ENCODE results near the gene RPUSD3.
"Not testable (repeated sequence)": the region's sequence is repeated elsewhere in the genome, so short reads cannot be mapped to it uniquely, and the experiment has no call there.

The RPUSD3 gene

DNA sequence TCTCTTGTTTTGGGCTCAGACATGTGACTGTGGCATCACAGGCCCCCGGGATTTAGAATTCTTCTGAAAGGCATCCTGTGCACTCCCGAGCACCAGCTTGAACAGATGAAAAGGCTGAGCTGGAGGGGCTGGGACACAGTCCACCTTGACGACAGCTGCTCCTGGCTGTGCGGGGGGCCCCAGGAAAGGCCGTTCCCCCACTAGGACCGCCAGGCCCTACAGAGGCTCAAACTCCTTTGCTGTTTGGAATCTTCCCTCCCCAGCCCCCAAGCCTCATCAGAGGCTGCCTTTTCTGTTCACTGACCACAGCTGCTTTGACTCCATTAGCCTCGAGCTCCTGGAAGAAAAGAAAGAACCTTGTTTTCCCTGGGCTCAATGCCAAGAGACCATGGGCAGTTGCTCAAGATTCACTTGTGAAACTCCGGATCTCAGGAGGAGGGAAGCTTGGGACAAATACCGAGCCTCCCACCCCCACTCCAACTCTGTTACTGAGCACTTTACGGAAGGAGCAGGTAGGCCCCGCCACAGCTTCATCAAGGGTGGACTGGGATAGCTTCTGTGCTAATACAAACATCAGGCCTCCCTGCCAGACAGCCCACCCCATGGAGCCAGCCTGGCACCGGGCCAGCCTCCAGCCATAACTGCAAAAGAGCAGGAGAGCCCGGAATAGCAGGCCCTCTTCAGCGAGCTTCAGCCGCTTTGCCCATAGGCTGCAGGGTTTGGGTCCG lies 20.6 kb upstream of the RPUSD3 start:
- no peak for DNase-seq

DNA sequence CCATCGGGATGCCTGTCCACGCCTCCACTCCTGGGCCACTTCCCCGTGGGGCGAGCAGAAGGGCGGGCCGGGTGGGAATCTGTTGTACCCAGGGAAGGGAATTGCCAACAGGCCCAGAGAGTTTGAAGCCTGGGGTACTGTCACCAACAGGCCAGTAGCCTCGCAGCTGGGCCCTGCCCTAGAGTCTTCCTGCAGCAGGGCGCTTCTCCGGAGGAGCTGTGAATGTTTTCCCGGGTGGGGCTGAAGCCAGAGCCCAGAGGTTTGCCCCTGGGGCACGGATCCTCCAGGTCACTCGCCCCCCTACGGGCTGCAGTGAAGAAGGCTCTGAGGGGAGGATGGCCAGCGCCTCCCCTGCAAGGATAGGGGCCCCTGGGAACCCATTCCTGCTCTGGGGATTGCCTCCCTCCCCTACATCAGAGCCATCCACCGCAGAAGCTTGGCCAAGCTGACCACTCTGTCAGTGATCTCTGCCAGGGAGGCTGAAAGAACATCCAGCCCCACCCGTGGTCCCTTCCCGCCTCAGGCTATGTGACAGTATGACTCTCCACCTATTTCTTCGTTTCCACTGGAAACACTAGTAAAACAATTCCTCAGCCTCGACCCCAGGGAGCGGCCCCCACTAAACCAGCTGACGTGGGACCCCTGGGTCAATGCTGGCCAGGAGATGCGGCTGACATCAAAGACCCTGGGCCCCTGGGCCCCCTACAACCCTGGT lies 19.4 kb upstream of the RPUSD3 start:
- DNase-seq, result no peak

- no peak for DNase-seq
These were observed 18.7 kb upstream of the RPUSD3 start for GRCh38 chr3:9862391-9863057.

DNA sequence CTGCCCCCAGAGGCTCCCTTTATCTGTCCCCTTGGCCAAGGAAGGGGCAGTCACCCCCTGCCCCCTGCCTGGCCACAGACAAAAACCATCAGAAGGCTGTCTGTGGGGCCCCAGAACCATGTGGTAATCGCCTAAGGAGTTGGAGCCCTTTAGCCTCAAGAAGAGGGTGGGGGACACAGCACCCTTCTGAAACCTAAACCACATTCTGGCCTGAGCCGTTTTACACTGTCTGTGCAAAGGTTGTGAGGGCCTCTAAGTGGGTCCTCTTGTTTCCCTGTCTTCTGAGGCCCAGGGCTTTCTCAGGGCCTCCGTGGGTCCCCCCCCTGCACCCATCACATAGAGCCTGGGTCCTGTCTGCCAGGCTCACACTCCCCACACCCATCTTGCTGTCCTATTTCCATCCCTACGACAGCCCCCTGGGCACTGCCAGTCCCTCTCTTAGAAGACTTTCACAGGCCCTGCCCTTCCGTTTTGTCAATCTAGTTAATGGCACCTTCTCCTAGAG lies 17.9 kb upstream of the RPUSD3 start:
- DNase-seq, result no peak

GRCh38 chr3:9861201-9861600 lies 17.4 kb upstream of the RPUSD3 start:
- no peak for DNase-seq

DNA sequence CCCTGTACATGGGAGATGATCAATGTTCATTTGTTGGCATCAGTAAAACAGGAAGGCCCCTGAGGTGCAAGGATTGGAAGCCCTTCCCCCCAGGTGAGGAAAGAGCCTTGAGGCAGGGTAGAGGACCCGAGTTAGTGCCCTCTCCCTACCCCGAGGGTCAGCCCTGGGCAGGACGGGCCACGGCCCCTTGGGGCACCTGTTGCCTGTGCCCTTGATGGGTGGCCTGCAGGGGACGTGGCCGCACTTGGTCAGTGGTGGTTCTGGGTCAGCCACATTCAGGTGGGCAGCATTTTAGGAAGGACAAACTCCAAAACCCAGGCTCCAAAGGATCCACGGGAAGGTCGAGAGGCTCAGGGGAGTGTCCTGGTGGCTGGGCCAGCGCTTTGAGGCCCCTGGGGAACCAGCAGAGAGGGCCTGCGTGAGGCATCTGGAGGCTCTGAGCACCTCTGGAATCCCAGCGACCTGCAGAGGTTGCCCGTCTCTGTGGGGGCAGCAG lies 15.8 kb upstream of the RPUSD3 start:
- DNase-seq, result no peak

DNA sequence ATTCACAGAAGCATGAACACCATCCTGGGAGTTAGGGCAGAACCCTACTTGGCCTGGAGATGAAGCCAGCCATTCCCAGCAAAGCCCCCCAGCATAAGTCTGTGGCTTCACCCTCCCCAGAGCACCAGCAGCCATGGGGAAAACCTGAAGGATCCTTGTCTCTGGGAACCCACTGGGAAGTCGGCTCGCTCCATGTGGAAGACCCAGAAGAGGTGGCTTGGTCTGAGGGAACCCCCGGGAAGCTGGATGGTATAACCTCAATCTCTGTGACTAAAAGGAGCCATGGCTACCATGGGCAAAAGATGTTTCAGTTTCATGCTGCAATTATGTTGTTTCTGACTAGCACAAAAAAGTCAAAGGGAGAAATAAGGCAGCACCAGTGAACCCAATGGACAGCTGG lies 11.8 kb upstream of the RPUSD3 start:
- DNase-seq, result no peak

DNA sequence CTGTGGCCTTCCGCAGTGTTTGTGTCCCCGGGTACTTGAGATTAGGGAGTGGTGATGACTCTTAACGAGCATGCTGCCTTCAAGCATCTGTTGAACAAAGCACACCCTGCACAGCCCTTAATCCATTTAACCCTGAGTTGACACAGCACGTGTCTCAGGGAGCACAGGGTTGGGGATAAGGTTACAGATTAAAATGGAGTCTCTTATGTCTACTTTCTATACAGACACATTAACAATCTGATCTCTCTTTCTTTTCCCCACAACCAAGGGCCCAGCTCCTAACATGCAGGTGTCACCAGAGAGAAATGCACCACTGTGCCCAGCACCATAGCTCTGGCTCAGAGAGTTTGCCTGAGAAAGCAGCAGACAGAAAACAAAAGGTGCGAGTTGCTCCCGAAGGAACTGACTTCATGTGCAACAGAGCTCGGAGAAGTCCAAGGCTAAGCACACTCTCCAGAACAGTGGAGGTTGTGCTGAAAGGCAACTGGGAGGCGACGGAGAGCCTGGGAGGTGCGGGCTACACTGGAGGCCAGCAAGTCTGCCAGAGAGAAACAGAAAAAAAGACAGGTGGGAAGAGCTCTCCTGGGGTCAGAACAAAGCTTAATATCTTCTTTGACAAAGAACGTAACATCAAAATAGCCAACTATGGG lies 10.6 kb upstream of the RPUSD3 start:
- DNase-seq, result not testable (repeated sequence)

GRCh38 chr3:9852528-9852927 lies 8.7 kb upstream of the RPUSD3 start:
- DNase-seq, result no peak

GRCh38 chr3:9851926-9852325 lies 8.1 kb upstream of the RPUSD3 start:
- DNase-seq, result not testable (repeated sequence)

GRCh38 chr3:9851383-9851782 lies 7.6 kb upstream of the RPUSD3 start:
- DNase-seq, result not testable (repeated sequence)

DNA sequence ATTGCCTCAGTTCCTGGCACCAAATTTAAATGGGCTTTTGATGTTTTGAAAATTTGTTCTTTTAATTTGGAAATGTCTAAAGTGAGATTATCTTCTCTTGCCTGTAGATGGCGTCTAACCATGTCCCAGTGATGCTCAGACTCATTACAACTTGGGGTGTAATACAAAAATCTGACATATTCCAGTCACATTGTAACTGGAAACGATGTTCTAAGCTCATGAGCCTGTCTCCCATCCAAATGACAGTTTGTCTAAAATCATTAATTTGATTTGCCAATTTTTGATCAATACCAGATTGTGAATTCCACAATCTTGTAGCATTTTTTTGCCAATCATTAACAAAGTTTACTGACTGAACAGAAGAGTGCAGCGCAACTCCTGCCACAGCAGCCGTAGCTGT lies 5.1 kb upstream of the RPUSD3 start:
- DNase-seq, result not testable (repeated sequence)

GRCh38 chr3:9847870-9848269 lies 4.1 kb upstream of the RPUSD3 start:
- not testable (repeated sequence) for DNase-seq

DNA sequence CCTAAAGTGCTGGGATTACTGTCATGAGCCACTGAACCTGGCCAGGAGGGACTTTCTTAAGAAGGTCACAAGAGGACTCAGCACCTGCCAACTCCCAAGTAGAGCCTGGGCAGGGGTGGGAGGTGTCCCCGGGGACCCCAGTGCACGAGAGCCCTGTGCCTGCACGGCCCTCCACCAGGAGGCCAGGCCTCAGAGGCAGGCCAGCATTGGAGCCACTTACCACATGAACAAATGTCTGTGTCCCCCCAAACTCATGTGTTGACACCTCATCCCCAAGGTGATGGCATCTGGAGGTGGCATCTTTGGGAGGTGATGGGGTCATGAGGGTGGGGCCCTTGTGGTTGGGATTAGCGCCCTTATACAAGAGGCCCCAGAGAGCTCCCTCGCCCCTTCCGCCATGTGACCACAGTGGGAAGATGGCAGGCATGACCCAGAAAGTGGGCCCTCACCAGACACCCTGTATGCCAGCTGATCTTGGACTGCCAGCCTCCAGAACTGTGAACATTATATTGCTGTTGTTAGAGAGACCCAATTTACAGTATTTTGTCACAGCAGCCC lies 3.2 kb upstream of the RPUSD3 start:
- no peak for DNase-seq

- no peak for DNase-seq
These were observed 2.4 kb upstream of the RPUSD3 start for GRCh38 chr3:9846231-9846630.

GRCh38 chr3:9841015-9841414 lies 2.8 kb downstream of the RPUSD3 start:
- no peak for DNase-seq

DNA sequence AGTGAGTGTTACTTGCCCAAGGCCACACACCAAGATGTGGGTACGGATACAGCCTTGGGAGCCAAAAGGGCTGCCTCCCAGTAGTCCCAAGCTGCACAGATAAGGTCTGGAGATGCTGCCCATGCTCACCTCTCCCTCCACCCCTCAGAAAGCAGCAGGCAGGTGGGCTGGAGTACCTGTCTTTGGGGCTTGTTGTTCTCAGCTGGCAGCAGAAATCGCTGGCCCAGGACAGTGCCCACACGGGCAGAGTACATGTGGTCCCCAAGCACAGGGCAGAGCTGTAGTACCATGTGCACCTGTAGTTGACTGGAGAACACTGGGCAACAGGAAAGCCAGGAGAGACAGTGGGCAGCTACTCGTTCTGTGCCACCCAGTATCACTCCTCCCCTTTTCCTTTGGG lies 5.0 kb downstream of the RPUSD3 start:
- DNase-seq, result no peak

- no peak for DNase-seq
These were observed 5.9 kb downstream of the RPUSD3 start for GRCh38 chr3:9837701-9838582.

DNA sequence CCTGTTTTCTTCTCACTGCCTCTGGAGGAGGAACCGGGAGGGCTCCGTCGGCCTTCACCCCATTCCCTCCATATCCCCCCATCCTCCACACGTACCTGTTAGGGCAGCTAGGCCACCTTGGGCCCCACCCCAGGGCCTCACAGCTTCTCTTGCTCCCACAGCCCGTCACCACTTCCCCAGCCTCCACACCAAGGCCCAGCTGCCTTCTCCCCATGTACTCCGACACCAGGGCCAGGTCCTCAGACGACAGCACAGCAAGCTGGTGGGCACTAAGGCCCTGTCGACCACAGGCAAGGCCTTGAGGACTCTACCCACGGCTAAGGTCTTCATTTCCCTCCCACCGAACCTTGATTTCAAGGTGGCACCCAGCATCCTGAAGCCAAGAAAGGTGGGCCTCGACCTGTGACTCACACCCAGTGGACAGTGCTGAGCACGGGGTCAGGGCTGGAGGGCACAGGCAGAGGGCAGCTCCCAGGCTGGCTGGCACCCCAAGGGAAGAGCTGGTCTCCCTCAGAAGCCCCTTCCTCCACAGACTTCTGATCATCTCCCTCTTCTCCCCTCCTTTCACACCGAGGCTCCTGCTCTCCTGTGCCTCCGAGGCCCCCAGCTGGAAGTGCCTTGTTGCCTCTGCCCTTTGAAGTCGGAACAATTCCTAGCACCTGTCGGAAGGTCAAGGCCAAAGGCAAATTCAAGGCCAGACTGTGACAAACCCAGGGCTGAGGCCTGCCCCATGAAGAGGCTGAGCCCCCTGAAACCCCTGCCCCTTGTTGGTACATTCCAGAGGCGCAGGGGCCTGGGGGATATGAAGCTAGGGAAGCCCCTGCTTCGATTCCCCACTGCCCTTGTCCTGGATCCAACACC lies 9.1 kb downstream of the RPUSD3 start:
- DNase-seq, result no peak

- DNase-seq, result no peak
These were observed 10.7 kb downstream of the RPUSD3 start for GRCh38 chr3:9833078-9833477.

DNA sequence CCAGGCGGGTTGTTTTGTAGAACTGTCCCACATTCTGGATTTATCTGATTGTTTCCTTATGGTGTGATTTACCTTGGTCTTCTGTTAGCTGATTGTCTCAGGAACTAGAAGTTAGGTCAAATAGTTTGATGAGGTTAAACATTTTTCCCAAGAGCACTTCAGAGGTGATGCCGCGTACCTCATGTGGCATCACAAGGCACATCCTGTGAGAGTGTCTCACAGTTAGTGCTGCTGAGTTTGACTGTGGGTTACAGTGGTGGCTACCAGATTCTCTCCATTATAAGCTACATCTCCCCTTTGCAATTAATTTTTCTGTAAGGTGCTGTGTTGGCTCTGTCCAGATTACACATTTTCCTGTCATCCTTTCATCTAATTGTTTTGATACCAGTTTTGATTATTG lies 12.6 kb downstream of the RPUSD3 start:
- DNase-seq, result no peak
